Activated T-helper 1 cell treated with anti-CD3 and anti-CD28 coated beads, Interleukin-12 subunit alpha, Interleukin-12 subunit beta, Interleukin-2, Interleukin-4 antibody, amounts not matched to agents 30 ng/mL and 10 ng/mL and 1 ng/mL, durations not matched to agents 14 hours and 24 hours and 36 hours (primary cell): Measurements from ENCODE around the gene IGSF3. TPM values are rescaled to one million over a fixed set of nuclear protein-coding genes. Genes with fewer than 3 reads are reported as not detected.
"Not testable (repeated sequence)": the region's sequence is repeated elsewhere in the genome, so short reads cannot be mapped to it uniquely, and the experiment has no call there.

ENCODE experiments used
- DNase-seq: peaks from one replicate; pipeline ENCODE4 v3.0.0; 2021; ENCODE audit warnings: low spot score
- H3K27ac Mint-ChIP-seq: one replicate; pipeline ENCODE4 v1.8.0; 2021; ENCODE audit warnings: mild to moderate bottlenecking, mixed read lengths
- H3K27me3 Mint-ChIP-seq: one replicate; pipeline ENCODE4 v1.8.0; 2022; ENCODE audit warnings: mild to moderate bottlenecking, moderate library complexity, mixed read lengths; ENCODE audit not compliant: insufficient read depth
- H3K36me3 Mint-ChIP-seq: one replicate; pipeline ENCODE4 v1.8.0; 2021; ENCODE audit warnings: low read depth, mixed read lengths
- H3K4me1 Mint-ChIP-seq: one replicate; pipeline ENCODE4 v1.8.0; 2021; ENCODE audit warnings: low read depth, mixed read lengths
- H3K4me3 Mint-ChIP-seq: one replicate; pipeline ENCODE4 v1.8.0; 2021; ENCODE audit warnings: mild to moderate bottlenecking, moderate library complexity, mixed read lengths
- H3K9me3 Mint-ChIP-seq: one replicate; pipeline ENCODE4 v1.8.0; 2021; ENCODE audit warnings: mixed read lengths
- intact Hi-C: fragments of 100-400 bp; cut with micrococcal nuclease; formaldehyde crosslinking; loops from one replicate; pipeline ENCODE4 v1.15.1; 2024
- total RNA-seq: library from RNA; stranded (reverse); gene quantifications from 2 replicates; pipeline ENCODE4 v1.2.3, GENCODE V29; 2022

IGSF3 gene
- total RNA-seq, 1 donor from 2014 or later: 1.7 TPM

GRCh38 chr1:116645802-116646672 is 21.5 kb downstream of the IGSF3 start:
- H3K9me3 Mint-ChIP-seq, DNase-seq, H3K36me3 Mint-ChIP-seq, H3K27me3 Mint-ChIP-seq, H3K4me3 Mint-ChIP-seq, intact Hi-C loops, H3K27ac Mint-ChIP-seq, H3K4me1 Mint-ChIP-seq: not testable (repeated sequence)

GRCh38 chr1:116644993-116645392 is 22.5 kb downstream of the IGSF3 start:
- H3K27me3 Mint-ChIP-seq: peaks cover 10% of the 10 kb centered on the region
- H3K9me3 Mint-ChIP-seq, H3K4me3 Mint-ChIP-seq, H3K36me3 Mint-ChIP-seq, DNase-seq, H3K27ac Mint-ChIP-seq, intact Hi-C loops, H3K4me1 Mint-ChIP-seq: not testable (repeated sequence)

- peaks cover 10% of the 10 kb centered on the region for H3K27me3 Mint-ChIP-seq
- H3K27ac Mint-ChIP-seq, H3K4me3 Mint-ChIP-seq, H3K36me3 Mint-ChIP-seq, intact Hi-C loops, DNase-seq, H3K4me1 Mint-ChIP-seq, H3K9me3 Mint-ChIP-seq: not testable (repeated sequence)
Observed at GRCh38 chr1:116644096-116644495, 23.4 kb downstream of the IGSF3 start.

DNA sequence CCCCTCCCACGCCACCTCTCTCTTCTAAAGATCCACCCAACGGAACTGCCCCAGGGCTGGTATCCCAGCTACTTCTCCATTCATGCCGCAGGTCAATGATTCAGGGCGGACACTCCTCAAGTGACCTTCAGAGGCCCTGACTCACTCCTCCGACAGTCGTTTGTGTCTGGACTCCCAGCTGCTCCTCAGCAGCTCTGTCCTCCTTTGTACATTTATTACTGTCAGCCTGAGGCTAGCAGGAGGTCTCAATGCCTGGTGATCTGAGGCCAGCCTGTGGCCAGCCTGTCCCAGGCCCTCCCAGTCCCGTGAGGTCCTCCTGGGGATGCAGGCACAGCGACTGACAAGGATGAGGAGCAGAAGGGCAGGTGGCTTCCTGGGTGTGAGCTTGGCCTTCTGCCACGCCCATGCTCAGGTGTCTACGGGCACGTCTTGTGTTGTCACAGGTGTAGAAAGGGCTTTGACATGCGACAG is 24.2 kb downstream of the IGSF3 start:
- H3K27me3 Mint-ChIP-seq: peaks cover 10% of the 10 kb centered on the region
- H3K9me3 Mint-ChIP-seq, H3K36me3 Mint-ChIP-seq, intact Hi-C loops, DNase-seq, H3K4me3 Mint-ChIP-seq, H3K4me1 Mint-ChIP-seq, H3K27ac Mint-ChIP-seq: not testable (repeated sequence)

DNA sequence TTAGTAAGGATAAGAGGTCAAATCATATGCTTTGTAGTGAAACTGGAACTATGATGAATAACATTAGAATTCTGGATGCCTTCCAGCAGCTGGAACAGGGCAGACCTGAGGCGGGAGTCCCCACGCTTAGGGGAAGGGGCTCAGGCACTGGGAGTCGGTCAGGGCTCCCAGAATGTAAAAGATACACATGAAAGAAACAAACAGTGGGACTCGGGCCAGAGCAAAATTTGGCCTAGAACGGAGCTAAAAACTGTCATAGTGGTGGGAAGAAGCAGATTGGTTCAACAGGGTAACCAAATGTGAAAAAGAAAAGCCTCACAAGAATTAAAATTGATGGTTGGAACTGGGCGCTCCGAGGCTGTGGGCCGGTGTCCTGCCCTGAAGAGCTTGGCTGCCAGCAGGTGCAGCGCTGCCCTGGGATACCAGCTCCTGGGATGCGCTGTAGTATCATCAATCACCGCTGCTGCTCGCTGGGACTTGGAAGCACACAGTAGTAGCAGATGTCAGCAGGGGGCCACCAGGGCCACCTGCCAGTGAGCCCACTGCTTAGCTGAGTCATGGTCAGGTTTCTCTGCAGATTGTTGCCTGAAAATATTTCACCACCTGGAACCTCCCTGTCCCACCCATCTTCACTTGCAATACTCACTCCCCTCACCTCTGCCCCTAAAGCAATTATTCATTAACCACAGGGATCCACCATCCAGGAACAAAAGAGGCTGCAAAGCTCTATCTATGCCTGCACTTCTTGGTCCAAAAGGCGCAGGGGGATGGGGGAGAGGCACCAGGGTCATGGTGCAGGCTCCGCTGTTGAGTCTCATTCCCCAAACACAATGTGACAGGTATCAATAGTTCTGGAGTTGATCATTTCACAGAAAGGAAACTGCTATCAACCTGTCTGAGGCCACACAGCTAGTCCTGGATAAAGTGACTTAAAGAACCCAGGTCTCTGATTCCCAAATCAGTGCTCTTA is 24.9 kb downstream of the IGSF3 start:
- intact Hi-C loops, DNase-seq, H3K9me3 Mint-ChIP-seq, H3K36me3 Mint-ChIP-seq, H3K4me3 Mint-ChIP-seq, H3K27ac Mint-ChIP-seq, H3K4me1 Mint-ChIP-seq: not testable (repeated sequence)
- peaks cover 10% of the 10 kb centered on the region for H3K27me3 Mint-ChIP-seq

GRCh38 chr1:116637583-116637982 is 29.9 kb downstream of the IGSF3 start:
- Mint-ChIP-seq H3K27me3 (peaks cover 10% of the 10 kb centered on the region), H3K4me1 (peaks cover 10% of the 10 kb centered on the region)
- intact Hi-C loops, H3K9me3 Mint-ChIP-seq, H3K36me3 Mint-ChIP-seq, H3K4me3 Mint-ChIP-seq, DNase-seq, H3K27ac Mint-ChIP-seq: not testable (repeated sequence)

GRCh38 chr1:116636584-116636983 is 30.9 kb downstream of the IGSF3 start:
- H3K4me3 Mint-ChIP-seq, DNase-seq, H3K27ac Mint-ChIP-seq, intact Hi-C loops, H3K9me3 Mint-ChIP-seq, H3K36me3 Mint-ChIP-seq: not testable (repeated sequence)
- H3K4me1 Mint-ChIP-seq: peaks cover 10% of the 10 kb centered on the region
- H3K27me3 Mint-ChIP-seq: peaks cover 12% of the 10 kb centered on the region

DNA sequence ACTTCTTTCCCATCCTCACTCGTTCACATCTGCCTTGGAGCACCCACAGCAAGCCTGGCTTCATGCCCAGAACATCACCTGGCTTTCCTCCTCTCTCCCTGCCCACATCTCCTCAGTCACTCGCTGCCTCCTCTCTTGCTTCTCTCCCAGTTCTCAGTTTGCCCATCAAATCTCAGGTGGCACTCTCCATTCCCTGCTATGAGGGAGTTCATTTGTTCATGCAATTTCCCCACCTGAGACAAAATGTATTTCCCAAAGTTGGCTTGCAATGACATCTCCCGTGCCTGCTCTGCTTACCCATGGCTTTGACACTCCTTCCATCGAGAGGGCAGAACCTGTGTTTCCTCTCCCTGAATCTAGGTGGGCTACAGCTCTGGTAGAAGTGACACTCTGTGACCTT is 33.1 kb downstream of the IGSF3 start:
- DNase-seq, H3K4me3 Mint-ChIP-seq, H3K27me3 Mint-ChIP-seq, H3K36me3 Mint-ChIP-seq, H3K27ac Mint-ChIP-seq, intact Hi-C loops, H3K9me3 Mint-ChIP-seq: not testable (repeated sequence)
- peaks cover 10% of the 10 kb centered on the region for H3K4me1 Mint-ChIP-seq

DNA sequence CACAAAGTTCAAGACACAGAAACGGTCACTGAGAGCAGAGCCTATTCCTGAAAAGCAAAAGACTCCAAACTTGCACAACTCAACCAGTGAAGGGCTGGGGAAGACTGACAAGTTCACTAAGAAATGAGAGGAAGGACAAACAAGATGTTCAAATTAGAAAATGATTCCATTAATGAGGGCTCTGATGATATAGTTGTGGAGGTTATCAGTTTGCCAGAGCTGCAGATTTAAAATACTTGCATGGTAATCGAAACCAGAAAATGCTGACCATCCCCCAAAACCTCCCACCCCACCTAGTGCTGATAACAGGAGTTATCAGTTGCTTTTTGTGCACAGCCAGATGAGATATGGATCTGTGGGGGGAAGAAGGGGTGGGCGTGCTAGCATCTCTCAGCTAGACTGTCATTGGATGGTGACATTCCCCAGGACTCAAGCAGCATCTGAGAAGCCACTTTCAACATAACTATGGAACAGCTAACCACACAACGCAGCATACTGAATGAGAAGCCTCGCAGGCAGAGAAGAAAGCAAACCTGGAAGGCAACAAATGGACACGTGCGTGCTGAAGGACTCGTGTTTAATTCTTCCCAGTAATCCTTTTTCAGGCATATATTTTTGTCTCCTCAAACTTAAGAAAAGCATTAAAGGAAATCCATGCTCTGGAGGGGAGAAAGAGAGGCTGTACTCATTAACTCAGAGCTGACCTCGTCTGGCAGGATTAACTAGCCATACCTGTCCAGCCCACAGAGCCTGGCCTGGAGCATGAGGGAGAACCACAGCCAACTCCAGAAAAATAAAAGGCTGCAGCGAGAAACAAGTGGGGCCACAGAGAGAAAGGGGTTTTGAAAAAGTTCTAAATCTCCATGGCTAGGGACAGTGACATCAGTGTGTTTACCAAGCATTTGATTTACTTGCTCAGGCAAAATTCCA is 35.3 kb downstream of the IGSF3 start:
- H3K4me1 Mint-ChIP-seq, H3K27me3 Mint-ChIP-seq, H3K9me3 Mint-ChIP-seq, H3K4me3 Mint-ChIP-seq, DNase-seq, H3K36me3 Mint-ChIP-seq, H3K27ac Mint-ChIP-seq, intact Hi-C loops: not testable (repeated sequence)

DNA sequence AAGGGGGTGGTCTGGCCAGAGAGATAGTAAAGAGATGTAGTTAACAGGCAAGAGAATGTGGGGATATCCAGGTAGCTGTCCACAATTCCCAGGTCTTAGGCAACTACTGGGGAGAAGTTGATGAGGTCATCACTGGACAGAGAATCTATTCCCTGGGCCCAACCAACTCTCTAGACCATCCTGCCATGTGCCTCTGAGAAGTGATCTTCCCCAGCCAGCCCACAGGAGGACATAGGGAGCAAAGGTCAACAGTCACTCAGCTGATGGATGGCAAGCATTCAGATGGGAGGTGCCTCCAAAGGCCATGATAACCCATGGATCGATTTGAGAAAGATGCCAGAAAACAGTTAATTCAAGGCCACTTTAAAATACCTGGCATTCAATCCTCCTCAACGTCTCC is 36.0 kb downstream of the IGSF3 start:
- DNase-seq, intact Hi-C loops, H3K9me3 Mint-ChIP-seq, H3K4me1 Mint-ChIP-seq, H3K27me3 Mint-ChIP-seq, H3K36me3 Mint-ChIP-seq, H3K4me3 Mint-ChIP-seq, H3K27ac Mint-ChIP-seq: not testable (repeated sequence)

DNA sequence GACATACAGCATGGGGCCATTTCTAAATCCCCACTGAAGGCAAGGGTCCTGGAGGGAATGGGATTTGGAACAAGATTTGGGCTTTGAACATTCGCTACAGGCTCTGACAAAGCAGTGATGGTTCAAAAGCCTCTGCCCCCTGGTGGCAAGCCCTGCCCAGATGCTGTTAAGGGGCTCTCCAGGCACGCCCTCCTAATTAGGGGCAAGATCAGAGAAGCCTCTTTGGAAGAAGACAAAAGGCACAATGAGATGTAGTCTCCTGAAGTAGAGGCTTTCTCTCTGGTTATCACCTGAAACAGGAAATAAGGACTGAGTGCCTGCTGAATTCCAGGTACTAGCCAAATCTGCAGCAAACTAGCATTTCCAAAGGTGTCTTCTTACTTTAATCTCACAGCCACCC is 37.5 kb downstream of the IGSF3 start:
- intact Hi-C loops, H3K4me3 Mint-ChIP-seq, H3K36me3 Mint-ChIP-seq, H3K27me3 Mint-ChIP-seq, H3K9me3 Mint-ChIP-seq, H3K4me1 Mint-ChIP-seq, DNase-seq, H3K27ac Mint-ChIP-seq: not testable (repeated sequence)

- H3K4me1 Mint-ChIP-seq, H3K4me3 Mint-ChIP-seq, H3K36me3 Mint-ChIP-seq, DNase-seq, intact Hi-C loops, H3K27ac Mint-ChIP-seq, H3K27me3 Mint-ChIP-seq, H3K9me3 Mint-ChIP-seq: not testable (repeated sequence)
Observed at GRCh38 chr1:116629441-116629840, 38.1 kb downstream of the IGSF3 start.
